Measurements from ENCODE around the gene CHRNA4. TPM values are rescaled to one million over a fixed set of nuclear protein-coding genes. Genes with fewer than 3 reads are reported as not detected.
"Not testable (repeated sequence)": the region's sequence is repeated elsewhere in the genome, so short reads cannot be mapped to it uniquely, and the experiment has no call there.

CHRNA4 gene
- polyA plus RNA-seq, 1 of the 3 experiments (the other 2 are of a cell fraction) = not detected

- no peak for TF ChIP-seq NFIC (IDR thresholded peaks at IDR 0.05; ENCODE audit: borderline replicate concordance)
- TF ChIP-seq, protein P1, sequence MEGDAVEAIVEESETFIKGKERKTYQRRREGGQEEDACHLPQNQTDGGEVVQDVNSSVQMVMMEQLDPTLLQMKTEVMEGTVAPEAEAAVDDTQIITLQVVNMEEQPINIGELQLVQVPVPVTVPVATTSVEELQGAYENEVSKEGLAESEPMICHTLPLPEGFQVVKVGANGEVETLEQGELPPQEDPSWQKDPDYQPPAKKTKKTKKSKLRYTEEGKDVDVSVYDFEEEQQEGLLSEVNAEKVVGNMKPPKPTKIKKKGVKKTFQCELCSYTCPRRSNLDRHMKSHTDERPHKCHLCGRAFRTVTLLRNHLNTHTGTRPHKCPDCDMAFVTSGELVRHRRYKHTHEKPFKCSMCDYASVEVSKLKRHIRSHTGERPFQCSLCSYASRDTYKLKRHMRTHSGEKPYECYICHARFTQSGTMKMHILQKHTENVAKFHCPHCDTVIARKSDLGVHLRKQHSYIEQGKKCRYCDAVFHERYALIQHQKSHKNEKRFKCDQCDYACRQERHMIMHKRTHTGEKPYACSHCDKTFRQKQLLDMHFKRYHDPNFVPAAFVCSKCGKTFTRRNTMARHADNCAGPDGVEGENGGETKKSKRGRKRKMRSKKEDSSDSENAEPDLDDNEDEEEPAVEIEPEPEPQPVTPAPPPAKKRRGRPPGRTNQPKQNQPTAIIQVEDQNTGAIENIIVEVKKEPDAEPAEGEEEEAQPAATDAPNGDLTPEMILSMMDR (IDR thresholded peaks at IDR 0.05) = no peak
- TF ChIP-seq YY1 (IDR thresholded peaks at IDR 0.05; ENCODE audit: low read depth) = no peak
- TF ChIP-seq NRF1 (IDR thresholded peaks at IDR 0.05; ENCODE audit: low read depth, low read length) = no peak
These were observed 18.3 kb downstream of the CHRNA4 start (continued) for GRCh38 chr20:63342561-63343459.

- H2AFZ ChIP-seq (ENCODE audit: low read depth); H3K4me3 ChIP-seq (ENCODE audit: low read depth in 2 of 2, low read length in 1 of 2); DNase-seq; H3K27me3 ChIP-seq (ENCODE audit: insufficient read depth); H3K27ac ChIP-seq (ENCODE audit: low read depth in 2 of 2, low read length in 1 of 2); H3K9ac ChIP-seq; H3K4me2 ChIP-seq; H3K9me2 ChIP-seq; H3K79me2 ChIP-seq (ENCODE audit: insufficient read depth); H3K9me3 ChIP-seq; POLR2A ChIA-PET; H4K20me1 ChIP-seq (ENCODE audit: insufficient read depth); H3K4me1 ChIP-seq (ENCODE audit: control insufficient read depth in 1 of 2, insufficient read depth in 2 of 2, low read depth in 1 of 2, low read length in 1 of 2); H3K36me3 ChIP-seq (replicated peaks in 1 of 2; ENCODE audit: control insufficient read depth in 1 of 2, insufficient read depth in 2 of 2, low read length in 1 of 2); H3F3A ChIP-seq (replicated peaks; ENCODE audit: insufficient read depth): not testable (repeated sequence)
- CTCF ChIA-PET = interaction anchor here (1.2 to 2.9 kb wide), 3 partner anchors 31 to 156 kb away, joined by 4 to 12 read pairs (median 8); no protein-coding TSS in a partner anchor
- 55% methylated on average over 10 of the region's 10 CpGs for WGBS (ENCODE audit: low lambda C conversion rate)
These were observed 20.9 kb downstream of the CHRNA4 start for GRCh38 chr20:63340158-63340688.

- H3K9me2 ChIP-seq; H3K27ac ChIP-seq (ENCODE audit: low read depth in 2 of 2, low read length in 1 of 2); H2AFZ ChIP-seq (ENCODE audit: low read depth); H3K27me3 ChIP-seq (ENCODE audit: insufficient read depth); H3K4me1 ChIP-seq (ENCODE audit: control insufficient read depth in 1 of 2, insufficient read depth in 2 of 2, low read depth in 1 of 2, low read length in 1 of 2); H3K9ac ChIP-seq; H3K79me2 ChIP-seq (ENCODE audit: insufficient read depth); H3K9me3 ChIP-seq; DNase-seq; POLR2A ChIA-PET; H3K4me2 ChIP-seq; H3K4me3 ChIP-seq (ENCODE audit: low read depth in 2 of 2, low read length in 1 of 2); H3F3A ChIP-seq (replicated peaks; ENCODE audit: insufficient read depth); H3K36me3 ChIP-seq (replicated peaks in 1 of 2; ENCODE audit: control insufficient read depth in 1 of 2, insufficient read depth in 2 of 2, low read length in 1 of 2); H4K20me1 ChIP-seq (ENCODE audit: insufficient read depth): not testable (repeated sequence)
- CTCF ChIA-PET = interaction anchor here (1.3 kb wide), 1 partner anchor 10 kb away, joined by 3 read pairs; no protein-coding TSS in a partner anchor
- WGBS (ENCODE audit: low lambda C conversion rate) = 50% methylated on average over 14 of the region's 14 CpGs
These were observed 21.7 kb downstream of the CHRNA4 start for GRCh38 chr20:63339154-63340094.

Data from SK-N-SH (cell line).